NCI-H128 (cell line): Measurements from ENCODE around the gene LEMD2.

ENCODE experiments used
- DNase-seq: peaks from one replicate; lab custom pipeline; 2025; ENCODE audit not compliant: unreplicated experiment; lab: John Stamatoyannopoulos, UW

Gene LEMD2

DNA sequence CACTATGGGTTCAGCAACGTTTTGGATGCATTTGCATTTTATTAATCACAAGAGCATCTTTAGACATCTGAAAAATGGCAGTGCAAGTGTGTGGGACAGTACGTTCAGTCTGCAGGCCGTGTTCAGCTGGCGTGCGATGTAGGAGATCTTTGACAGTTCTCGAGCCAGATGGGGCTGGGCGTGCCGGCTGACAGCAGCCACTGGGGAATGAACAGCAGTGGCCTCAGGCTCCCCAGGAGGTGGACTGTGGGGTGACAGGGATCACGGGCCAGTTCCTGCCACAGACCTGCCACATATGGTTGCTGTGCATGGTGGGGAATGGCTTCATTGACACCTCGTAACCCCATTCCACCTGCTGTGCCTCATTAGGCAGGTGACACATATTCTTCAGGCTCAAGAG, 31.3 kb upstream of the LEMD2 start:
- no peak for DNase-seq

DNA sequence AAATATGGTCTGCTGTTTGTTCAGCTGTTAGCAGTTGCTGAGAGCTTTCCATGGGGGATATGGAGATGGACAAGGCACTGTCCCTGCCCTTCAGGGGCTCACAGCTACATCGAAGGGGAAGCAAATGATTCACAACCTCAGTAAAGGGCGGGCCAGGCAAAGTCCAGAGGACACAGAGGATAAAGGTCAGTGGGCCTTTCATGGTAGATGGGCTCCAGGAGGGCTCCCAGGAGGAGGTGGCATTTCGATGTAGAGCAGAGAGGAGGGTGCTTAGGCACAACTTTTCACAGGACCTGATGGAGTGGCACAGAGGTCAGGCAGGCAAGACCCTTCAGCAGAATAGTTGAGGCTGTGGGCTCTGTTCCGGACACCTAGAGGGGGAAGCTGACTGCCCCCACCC, 30.1 kb upstream of the LEMD2 start:
- DNase-seq: no peak

DNA sequence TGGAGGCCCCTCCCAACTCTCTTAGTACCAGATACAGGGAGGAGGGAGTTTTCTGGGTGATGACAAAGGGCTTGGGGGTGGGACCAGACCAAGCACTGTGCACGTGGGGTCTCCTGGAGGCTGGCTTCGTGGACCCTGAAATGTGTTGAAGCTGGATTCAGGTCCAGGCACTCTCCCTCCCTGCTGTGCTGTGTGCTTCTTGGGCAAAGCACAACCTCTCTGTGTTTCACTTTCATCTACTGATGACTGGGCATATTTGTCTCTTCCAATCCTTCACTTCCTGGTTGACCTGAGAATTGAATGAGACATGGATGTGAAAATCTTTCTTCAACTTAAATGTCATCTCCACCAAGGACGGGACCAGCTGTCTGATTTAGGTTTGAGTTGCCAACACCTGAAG, 29.4 kb upstream of the LEMD2 start:
- no peak for DNase-seq

GRCh38 chr6:33817489-33817888, 28.6 kb upstream of the LEMD2 start:
- no peak for DNase-seq

GRCh38 chr6:33816911-33817310, 28.0 kb upstream of the LEMD2 start:
- no peak for DNase-seq

- no peak for DNase-seq
Measured at GRCh38 chr6:33815854-33816253, 26.9 kb upstream of the LEMD2 start.

- no peak for DNase-seq
Measured at GRCh38 chr6:33813990-33814985, 25.4 kb upstream of the LEMD2 start.

- no peak for DNase-seq
Measured at GRCh38 chr6:33813246-33813904, 24.4 kb upstream of the LEMD2 start.

GRCh38 chr6:33812669-33813068, 23.7 kb upstream of the LEMD2 start:
- DNase-seq: no peak

DNA sequence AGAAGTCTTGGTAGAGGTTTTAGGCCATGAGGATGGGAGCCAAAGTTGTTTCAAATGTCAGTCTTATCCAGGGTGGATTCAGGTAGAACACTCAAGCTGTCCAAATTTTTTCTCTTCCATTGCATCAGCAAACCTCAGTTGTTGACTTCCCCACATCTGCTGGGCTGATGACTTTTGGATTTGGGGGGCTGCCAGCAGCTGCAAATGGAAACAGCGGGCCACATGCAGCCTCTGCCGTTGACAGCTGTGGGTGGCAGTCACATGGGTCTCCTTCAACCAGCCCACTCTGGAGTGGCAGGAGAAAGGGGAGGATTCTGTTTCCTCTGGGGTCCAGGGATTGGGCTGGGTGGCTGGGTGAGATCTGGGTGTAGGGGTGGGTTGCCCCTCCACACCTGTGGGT, 20.7 kb upstream of the LEMD2 start:
- no peak for DNase-seq

- peak; percentile 47 for DNase-seq
Measured at GRCh38 chr6:33808641-33809180, 19.8 kb upstream of the LEMD2 start.

DNA sequence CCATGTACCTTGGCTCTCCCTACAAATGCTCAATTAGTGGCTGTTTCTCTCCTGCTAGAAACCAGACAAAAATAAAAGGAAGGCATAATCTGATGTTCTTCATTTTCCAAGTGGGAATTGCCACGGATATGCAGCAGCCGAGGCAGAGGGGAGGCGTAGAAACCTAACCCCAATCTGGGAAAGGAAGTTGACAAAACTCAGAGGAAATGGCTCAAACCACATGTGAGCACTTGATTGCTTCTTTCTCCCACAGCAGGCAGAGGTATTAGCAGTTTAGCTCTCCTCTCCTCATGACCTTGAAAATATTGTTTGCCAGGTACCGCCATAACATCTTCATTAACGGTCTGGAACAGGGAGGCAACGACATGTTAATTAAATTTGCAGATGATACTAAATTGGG, 18.7 kb upstream of the LEMD2 start:
- no peak for DNase-seq

DNA sequence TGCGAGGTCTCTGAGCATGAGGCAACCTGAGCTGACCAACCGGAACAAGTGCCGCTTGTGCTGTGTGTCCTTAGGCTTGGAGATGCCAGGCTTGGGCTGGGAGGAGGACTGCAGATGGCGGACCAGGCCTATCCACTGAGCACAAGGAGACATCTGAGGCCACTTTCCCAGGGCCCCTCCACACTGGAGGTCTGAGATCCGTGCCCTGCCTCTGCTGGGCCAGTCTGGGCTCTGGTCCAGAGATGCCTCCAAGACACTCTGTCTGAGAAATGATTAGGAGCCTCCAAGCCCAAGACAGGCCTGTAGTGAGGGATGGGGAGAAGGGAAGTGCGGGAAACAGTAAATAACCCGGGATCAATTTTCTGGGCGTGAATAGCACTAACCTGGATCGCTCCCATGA, 17.9 kb upstream of the LEMD2 start:
- DNase-seq: no peak

GRCh38 chr6:33803571-33804053, 14.7 kb upstream of the LEMD2 start, which contains the start of gene MLN:
TSS of gene MLN (minus strand) at chr6:33804003. CDS start at chr6:33801163, 2,840 bp downstream.
- DNase-seq: no peak

GRCh38 chr6:33802186-33802958, 13.4 kb upstream of the LEMD2 start:
- no peak for DNase-seq

- DNase-seq: no peak
Measured at GRCh38 chr6:33801611-33802010, 12.7 kb upstream of the LEMD2 start.

DNA sequence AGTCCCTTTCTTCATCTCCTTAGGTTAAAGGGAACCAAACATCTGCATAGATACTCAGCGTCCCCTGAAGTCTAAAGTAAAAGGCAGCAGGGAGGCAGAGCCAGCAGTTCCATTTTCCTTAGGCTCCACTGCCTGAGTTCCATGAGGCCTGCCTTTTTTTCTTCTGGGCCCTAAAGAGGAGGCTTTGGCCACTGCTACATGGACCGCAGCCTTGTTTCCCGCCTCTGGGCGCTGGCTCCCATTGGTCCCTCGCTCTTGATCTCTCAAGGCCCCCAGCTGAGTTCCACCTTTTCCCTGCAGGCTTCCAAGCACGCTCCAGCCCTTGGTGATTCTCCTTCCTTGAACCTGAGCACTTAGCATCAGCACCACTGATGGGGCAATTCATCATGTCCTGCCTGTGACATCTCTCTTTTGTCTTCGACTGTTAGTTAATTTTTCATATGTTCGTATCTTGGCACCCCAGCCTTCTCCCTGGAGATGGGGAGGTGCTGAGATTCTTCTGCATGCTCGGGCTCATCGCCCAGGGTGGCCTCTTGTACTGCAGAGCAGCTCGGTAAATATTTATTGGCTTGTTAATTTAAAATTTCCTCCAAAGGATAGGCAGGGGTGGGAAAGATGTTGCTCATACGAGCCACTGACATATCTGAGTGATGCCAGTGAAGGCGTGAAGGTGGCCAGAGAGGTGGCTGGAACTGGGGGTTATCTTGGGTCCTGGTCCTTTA, 11.5 kb upstream of the LEMD2 start:
- no peak for DNase-seq

DNA sequence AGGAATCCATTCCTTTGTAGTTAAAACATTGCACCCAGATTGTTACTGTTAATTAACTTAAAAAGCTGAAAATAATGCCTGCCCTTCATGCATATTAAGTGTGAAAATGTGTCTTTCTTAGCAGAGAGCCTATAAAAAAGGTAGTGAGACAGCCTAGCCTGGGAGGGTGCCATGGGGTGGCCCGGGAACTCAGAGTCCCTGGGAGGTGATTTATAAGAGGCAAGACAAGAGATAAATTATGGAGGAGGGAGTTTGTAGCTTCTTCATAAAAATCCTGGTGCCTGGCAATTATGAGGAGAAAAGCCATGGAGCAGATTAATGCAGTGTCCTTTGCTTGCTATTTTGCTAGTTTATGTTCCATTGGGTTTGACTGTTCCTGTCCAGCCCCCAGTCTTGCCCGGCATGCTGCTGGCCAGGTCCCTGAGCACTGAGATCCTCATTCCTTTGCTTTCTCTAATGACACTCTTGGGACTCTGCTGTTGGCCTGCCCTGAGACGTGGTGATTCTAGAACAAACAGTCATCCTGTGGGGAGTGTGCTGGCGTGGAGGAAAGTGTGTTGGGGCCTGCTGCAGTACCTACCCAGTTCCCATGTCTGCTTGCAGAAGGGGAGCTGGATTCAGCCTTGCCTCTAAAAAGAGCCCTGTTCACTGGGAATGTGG, 10.7 kb upstream of the LEMD2 start:
- DNase-seq: no peak

DNA sequence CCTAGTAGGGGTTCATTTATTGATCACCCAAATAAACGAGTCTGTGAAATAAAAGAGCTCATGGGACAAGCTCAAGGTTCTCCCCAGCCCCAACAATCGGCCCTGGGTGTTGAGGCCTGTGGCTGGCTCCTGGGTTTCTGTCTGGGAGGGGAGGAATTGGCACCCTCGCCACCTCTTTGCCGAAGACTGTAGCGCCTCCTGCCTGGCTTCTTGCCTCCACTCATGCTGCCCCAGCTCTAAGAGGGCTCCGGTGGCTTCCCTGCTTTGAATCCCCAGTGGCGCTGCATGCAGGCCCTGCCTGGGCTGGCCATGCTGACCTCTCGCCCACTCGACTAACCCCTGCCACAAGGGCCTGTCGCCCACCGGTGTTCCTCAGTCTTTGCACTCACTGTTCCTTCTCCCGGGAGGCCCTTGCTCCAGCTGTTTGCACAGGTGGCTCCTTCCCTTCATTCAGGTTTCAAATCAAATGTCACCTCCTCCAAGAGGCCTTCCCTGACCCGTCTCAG, 9.5 kb upstream of the LEMD2 start:
- no peak for DNase-seq
